GM21723 (cell line): ENCODE data around the gene RIPOR3.
"Not testable (repeated sequence)": the region's sequence is repeated elsewhere in the genome, so short reads cannot be mapped to it uniquely, and the experiment has no call there.

Experiments
- ATAC-seq: cut with Tn5 transposase; IDR thresholded peaks from one replicate; pipeline ENCODE4 v1.9.1; 2021; ENCODE audit warnings: mild to moderate bottlenecking, moderate library complexity; ENCODE audit not compliant: unreplicated experiment

Gene RIPOR3

GRCh38 chr20:50659975-50660670 lies 31.2 kb downstream of the RIPOR3 start:
- ATAC-seq = no peak

GRCh38 chr20:50658804-50659380 lies 32.5 kb downstream of the RIPOR3 start:
- no peak for ATAC-seq

DNA sequence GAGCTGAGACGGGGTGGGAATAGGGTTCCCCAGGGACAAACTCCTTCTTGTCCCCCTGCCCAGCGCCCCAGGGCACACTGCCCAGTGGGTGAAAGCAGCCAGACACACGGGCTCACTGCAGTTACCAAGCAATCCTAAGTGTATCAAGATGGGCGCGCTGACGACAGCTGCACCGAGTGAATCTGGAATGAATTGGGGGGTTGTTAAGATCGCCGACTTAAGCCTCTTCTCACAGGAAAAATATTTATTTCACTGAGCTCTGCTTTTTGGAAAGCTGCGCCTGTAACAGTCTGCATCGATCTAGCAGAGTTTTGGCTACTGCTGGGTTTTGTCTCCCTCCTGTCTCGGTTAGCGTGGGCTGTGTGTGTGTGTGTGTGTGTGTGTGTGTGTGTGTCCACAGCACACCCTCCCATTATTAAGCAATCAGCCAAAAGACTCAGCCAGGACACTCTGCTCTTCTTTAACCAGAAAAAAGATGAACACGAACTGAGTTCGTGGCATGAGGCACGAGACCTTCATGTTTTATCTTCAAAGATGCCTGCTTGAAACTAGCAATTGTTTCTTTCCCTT lies 35.9 kb downstream of the RIPOR3 start:
- ATAC-seq = no peak

DNA sequence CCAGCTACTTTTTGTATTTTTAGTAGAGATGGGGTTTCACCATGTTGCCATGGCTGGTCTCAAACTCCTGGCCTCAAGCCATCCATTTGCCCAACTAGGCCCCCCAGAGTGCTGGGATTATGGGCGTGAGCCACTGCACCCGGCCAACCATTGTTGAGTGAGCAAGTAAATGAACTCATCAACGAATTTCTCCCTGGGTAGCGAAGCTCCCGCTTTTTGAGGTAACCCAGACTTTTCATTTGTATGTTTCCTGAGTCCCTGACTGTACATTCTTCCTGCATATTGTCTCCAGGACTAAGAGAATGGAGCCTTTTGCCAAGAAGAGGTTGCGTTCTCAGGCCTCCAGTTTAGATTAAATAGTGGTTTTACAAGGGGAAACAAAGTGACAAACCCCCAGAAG lies 36.4 kb downstream of the RIPOR3 start:
- ATAC-seq = no peak

GRCh38 chr20:50652702-50653294 lies 38.5 kb downstream of the RIPOR3 start:
- no peak for ATAC-seq

DNA sequence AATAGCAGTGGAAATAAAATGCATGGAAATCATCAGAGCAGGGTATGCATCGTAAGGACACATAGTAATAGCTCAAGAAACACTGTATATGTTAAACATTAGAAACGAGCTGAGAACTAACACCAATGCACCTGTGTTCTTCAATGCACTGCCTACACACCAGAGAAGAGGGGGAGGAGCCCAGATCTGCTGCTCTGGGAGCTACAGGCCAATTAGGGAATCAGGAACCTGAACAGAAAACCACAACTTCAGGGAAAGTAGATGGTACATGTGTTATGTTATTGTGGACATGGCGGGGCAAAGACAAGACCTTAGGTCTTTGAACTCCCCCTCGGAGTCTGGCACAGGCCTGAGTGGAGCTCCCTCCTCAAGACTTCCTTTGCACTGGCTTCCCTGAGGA lies 39.7 kb downstream of the RIPOR3 start:
- ATAC-seq = no peak

DNA sequence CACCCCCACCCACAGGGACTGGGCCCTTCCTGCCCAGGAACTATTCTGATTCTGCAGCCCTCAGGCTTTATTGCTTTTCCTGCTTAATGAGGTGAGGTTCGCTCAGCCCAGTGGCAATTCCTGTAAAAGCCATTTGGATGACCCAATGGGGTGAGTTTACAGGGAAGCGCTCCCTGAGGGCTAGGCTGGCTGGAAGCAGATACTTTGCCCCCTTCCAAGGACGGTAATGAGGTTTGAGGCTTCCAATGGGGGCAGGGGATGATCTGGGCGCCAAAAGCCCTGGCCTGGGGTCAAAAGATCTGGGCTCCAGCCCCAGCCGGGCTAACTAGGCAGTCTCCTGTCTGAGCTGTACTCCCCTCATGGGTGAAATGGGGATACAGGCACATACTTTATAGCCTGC lies 41.8 kb downstream of the RIPOR3 start:
- no peak for ATAC-seq

DNA sequence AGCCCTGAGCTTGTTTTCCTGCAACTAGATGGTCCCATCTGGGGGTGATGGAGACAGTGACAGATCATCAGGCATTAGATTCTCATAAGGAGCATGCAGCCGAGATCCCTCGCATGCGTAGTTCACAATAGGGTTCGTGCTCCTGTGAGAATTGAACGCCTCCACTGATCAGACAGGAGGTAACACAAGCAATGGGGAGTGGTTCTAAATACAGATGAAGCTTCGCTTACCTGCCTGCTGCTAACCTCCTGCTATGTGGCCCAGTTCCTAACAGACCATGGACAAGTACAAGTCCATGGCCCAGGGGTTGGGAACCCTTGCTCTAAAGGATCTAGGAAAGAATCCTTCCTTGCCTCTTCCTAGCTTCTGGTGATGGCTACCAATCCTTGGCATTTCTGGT lies 42.7 kb downstream of the RIPOR3 start:
- ATAC-seq = no peak

- no peak for ATAC-seq
Measured at GRCh38 chr20:50646483-50646996, 44.8 kb downstream of the RIPOR3 start.

GRCh38 chr20:50645253-50646068 lies 45.9 kb downstream of the RIPOR3 start:
- no peak for ATAC-seq

GRCh38 chr20:50642288-50642803 lies 49.0 kb downstream of the RIPOR3 start:
- no peak for ATAC-seq

GRCh38 chr20:50641625-50642287 lies 49.6 kb downstream of the RIPOR3 start:
- ATAC-seq = not testable (repeated sequence)

DNA sequence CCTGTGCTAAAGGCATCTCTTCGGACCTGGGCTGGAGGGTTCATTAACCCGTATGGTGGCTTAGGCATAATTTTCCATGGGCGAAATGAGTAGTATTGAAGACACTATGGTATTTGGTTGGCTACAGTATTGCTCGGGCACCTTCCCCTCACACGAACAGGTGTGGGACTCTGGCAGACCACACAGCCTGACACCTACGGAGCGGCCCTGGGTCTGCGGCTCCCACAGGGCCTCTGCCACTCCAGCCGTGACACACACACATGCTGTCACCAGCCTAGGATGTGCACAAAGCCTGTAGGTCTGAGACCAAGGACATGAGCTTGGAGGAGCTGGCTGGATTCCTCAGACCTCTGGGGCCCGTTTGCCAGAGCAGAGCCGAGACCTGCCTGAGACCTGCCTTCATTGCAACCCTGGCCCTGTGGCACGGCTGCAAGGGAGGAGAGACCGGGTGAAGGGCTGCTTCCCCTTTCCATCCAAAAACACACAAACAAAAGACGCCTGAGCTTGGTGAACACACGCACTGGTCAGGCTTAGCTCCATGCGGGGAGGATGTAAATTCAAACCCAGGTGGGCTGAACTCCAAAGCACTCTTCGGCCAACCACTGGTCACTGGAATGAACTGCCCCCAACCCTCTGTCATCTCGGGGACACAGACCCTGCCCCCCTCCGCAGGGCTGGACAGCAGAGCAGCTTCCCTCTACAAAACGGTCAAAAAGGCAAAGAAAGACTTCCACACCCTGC lies 51.2 kb downstream of the RIPOR3 start:
- ATAC-seq = not testable (repeated sequence)

- ATAC-seq = not testable (repeated sequence)
Measured at GRCh38 chr20:50638015-50638847, 53.1 kb downstream of the RIPOR3 start.

- no peak for ATAC-seq
Measured at GRCh38 chr20:50636601-50637540, 54.5 kb downstream of the RIPOR3 start.

- no peak for ATAC-seq
Measured at GRCh38 chr20:50635676-50636600, 55.4 kb downstream of the RIPOR3 start.
